Common myeloid progenitor, CD34-positive (primary cell): Measurements from ENCODE around the gene FGD2.
"Not testable (repeated sequence)": the region's sequence is repeated elsewhere in the genome, so short reads cannot be mapped to it uniquely, and the experiment has no call there.

Source experiments
- CTCF ChIA-PET: fragments of 350-600 bp; sonication (Branson Sonifier 250); formaldehyde crosslinking; loops from one replicate; lab custom pipeline; 2021; ENCODE audit warnings: antibody characterized with exemption; lab: Charles Lee
- POLR2A ChIA-PET: fragments of 350-600 bp; sonication (Branson Sonifier 250); formaldehyde crosslinking; loops from one replicate; lab custom pipeline; 2021; ENCODE audit warnings: antibody characterized with exemption; lab: Charles Lee
- DNase-seq, 3 donors: peaks; one replicate each; pipeline versions ENCODE4 v3.0.0 to v3.0.0-alpha.2; 2013
- H3K27ac ChIP-seq, 2 experiments: 1 replicate in 1 of 2; 2 replicates in 1 of 2; pipeline ENCODE4 v1.7.0; 2013; ENCODE audit warnings: inconsistent platforms in 2 of 2, low read length in 2 of 2, mild to moderate bottlenecking in 2 of 2, low read depth in 1 of 2, moderate library complexity in 1 of 2; ENCODE audit not compliant: severe bottlenecking in 2 of 2, insufficient read depth in 1 of 2, poor library complexity in 1 of 2
- H3K27me3 ChIP-seq, 5 experiments: replicated peaks in 2 of 5; 1 replicate in 3 of 5; 2 replicates in 2 of 5; pipeline versions ENCODE4 v1.6.1 to v1.7.0; 2013; ENCODE audit warnings: low read length in 4 of 5, mild to moderate bottlenecking in 2 of 5, moderate library complexity in 2 of 5, inconsistent platforms in 1 of 5; ENCODE audit not compliant: insufficient read depth in 5 of 5, control insufficient read depth in 4 of 5
- H3K36me3 ChIP-seq, 4 experiments: 1 replicate in 2 of 4; 2 replicates in 2 of 4; pipeline versions ENCODE4 v1.6.1 to v1.7.0; 2013; ENCODE audit warnings: low read length in 3 of 4, control low read depth in 1 of 4, mild to moderate bottlenecking in 1 of 4; ENCODE audit not compliant: control insufficient read depth in 4 of 4, insufficient read depth in 4 of 4
- H3K4me1 ChIP-seq, 4 experiments: 1 replicate in 3 of 4; 2 replicates in 1 of 4; pipeline versions ENCODE4 v1.6.1 to v1.7.1; 2013; ENCODE audit warnings: low read length in 3 of 4, mild to moderate bottlenecking in 3 of 4, control low read depth in 1 of 4, inconsistent platforms in 1 of 4, moderate library complexity in 1 of 4; ENCODE audit not compliant: control insufficient read depth in 4 of 4, insufficient read depth in 4 of 4; ENCODE audit errors: control extremely low read depth in 1 of 4
- H3K4me3 ChIP-seq, 7 experiments: 1 replicate in 4 of 7; 2 replicates in 3 of 7; pipeline versions ENCODE4 v1.5.1 to v1.7.0; 2013; ENCODE audit warnings: mild to moderate bottlenecking in 7 of 7, low read length in 6 of 7, moderate library complexity in 6 of 7, inconsistent platforms in 2 of 7, low read depth in 2 of 7, control low read depth in 1 of 7; ENCODE audit not compliant: insufficient read depth in 4 of 7, control insufficient read depth in 1 of 7; ENCODE audit errors: extremely low read depth in 1 of 7
- H3K9me3 ChIP-seq, 5 experiments: 1 replicate in 4 of 5; 2 replicates in 1 of 5; pipeline versions ENCODE4 v1.6.1 to v1.7.1; 2013; ENCODE audit warnings: low read length in 4 of 5, mild to moderate bottlenecking in 2 of 5, inconsistent platforms in 1 of 5, low read depth in 1 of 5, moderate library complexity in 1 of 5; ENCODE audit not compliant: control insufficient read depth in 4 of 5, insufficient read depth in 2 of 5; ENCODE audit errors: control extremely low read depth in 1 of 5
- WGBS: methylation state at CpG from one replicate; pipeline ENCODE4 v1.1.5; 2013; ENCODE audit not compliant: insufficient coverage; 5-methylcytosine and 5-hydroxymethylcytosine counted together

The FGD2 gene

DNA sequence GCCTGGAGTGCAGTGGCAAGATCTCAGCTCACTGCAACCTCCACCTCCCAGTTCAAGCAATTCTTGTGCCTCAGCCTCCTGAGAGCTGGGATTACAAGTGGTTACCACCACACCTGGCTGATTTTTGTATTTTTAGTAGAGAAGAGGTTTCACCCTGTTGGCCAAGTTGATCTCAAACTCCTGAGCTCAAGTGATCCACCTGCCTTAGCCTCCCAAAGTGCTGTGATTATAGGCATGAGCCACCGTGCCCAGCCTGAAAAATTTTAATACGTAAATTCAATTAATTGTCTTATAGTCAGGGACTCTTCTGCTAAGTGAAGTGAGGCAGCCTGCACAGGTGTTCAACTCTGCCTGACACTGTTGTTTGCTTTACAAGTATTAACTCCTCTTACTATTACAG is 15.1 kb upstream of the FGD2 start:
- CTCF ChIA-PET: interaction anchor here (1.3 to 1.7 kb wide), 2 partner anchors 11 to 28 kb away, joined by 4 to 5 read pairs; no protein-coding TSS in a partner anchor
- 95% methylated on average over 2 of the region's 2 CpGs for WGBS
- H3K27me3 ChIP-seq, H3K9me3 ChIP-seq, POLR2A ChIA-PET, H3K4me3 ChIP-seq, DNase-seq, H3K27ac ChIP-seq, H3K36me3 ChIP-seq: not testable (repeated sequence)
- peaks cover 3 to 11% (median 10%) of the 10 kb centered on the region in 4 experiments for H3K4me1 ChIP-seq

- Histone ChIP-seq H3K9me3 (no peaks in the 10 kb centered on the region), H3K36me3 (no peaks in the 10 kb centered on the region), H3K27me3 (peaks cover 0 to 5% (median 0%) of the 10 kb centered on the region in 5 experiments), H3K4me3 (no peak overlapping the region), H3K4me1 (peaks cover 0 to 8% (median 0%) of the 10 kb centered on the region in 4 experiments), H3K27ac (no peak overlapping the region)
- CTCF ChIA-PET: interaction anchor here (0.8 to 1.1 kb wide), 2 partner anchors 20 kb away, joined by 3 to 4 read pairs; no protein-coding TSS in a partner anchor
- no peak for DNase-seq
- POLR2A ChIA-PET: no interaction called here
- 93% methylated on average over 16 of the region's 18 CpGs for WGBS
These were observed 7.4 kb upstream of the FGD2 start for GRCh38 chr6:36997811-36998722.

DNA sequence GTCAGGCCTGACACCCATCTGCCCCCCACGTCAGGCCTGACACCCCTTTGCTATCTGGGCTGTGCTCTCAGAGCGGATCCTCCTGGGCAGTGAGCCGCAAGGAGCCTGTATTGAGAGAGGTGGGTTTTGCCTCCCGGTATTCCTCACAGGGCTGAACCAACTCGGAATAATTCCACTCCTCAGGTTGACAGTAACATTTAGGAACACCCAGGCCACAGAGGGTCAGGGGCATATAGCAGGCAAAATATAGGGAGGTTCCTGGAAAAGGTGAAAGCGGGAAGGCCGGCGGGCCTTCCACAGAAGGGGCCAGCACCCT is 6.8 kb upstream of the FGD2 start:
- ChIA-PET POLR2A (no interaction called here), CTCF (interaction anchor here (0.8 kb wide), 1 partner anchor 21 kb away, joined by 4 read pairs; no protein-coding TSS in a partner anchor)
- no peak for DNase-seq
- Histone ChIP-seq H3K27ac (no peak overlapping the region), H3K4me1 (peaks cover 0 to 8% (median 0%) of the 10 kb centered on the region in 4 experiments), H3K36me3 (no peaks in the 10 kb centered on the region), H3K4me3 (no peak overlapping the region), H3K27me3 (peaks cover 0 to 5% (median 0%) of the 10 kb centered on the region in 5 experiments), H3K9me3 (no peaks in the 10 kb centered on the region)
- 91% methylated on average over 6 of the region's 8 CpGs for WGBS

DNA sequence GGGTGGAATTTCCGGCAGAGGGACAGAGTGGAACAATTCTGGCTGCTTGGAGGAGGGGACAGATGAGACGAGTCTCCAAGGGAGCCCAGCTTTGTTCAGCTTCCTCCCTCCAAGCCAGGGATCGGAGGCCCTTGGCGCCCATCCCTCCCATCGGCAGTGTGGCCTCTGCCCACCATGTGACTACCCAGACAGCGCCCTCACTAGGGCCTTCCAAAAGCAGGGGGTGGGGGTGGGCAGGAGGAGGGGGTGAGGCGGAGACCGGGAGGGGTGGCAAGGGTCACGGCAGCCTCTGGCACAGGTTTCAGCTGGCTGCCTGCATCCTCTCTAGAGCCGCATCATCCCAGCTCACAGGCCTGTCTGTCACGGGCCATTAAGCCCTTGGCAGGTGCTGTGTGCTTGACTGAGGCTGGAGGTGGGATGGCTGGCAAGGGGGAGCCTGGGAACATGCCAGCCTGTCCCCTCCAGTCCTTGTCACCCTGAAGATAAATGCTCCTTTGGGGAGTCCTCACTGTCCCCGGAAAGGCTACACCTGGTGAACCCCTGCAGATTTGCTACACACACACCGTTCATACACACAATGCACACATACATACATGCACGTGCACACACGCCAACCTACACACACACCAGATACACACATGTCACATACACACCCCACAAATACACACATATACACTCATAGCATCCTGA is 6.2 kb upstream of the FGD2 start:
- H3K36me3 ChIP-seq: no peaks in the 10 kb centered on the region
- ChIA-PET POLR2A (no interaction called here), CTCF (interaction anchor here (0.8 kb wide), 1 partner anchor 21 kb away, joined by 4 read pairs; no protein-coding TSS in a partner anchor)
- peaks cover 0 to 5% (median 0%) of the 10 kb centered on the region in 5 experiments for H3K27me3 ChIP-seq
- H3K4me3 ChIP-seq: no peak overlapping the region
- H3K4me1 ChIP-seq: peaks cover 0 to 8% (median 0%) of the 10 kb centered on the region in 4 experiments
- no peak for DNase-seq
- H3K27ac ChIP-seq: no peak overlapping the region
- H3K9me3 ChIP-seq: no peaks in the 10 kb centered on the region
- WGBS: 97% methylated on average over 11 of the region's 15 CpGs

GRCh38 chr6:36999751-37000125 is 5.7 kb upstream of the FGD2 start:
- Histone ChIP-seq H3K9me3 (no peaks in the 10 kb centered on the region), H3K4me3 (no peak overlapping the region), H3K36me3 (no peaks in the 10 kb centered on the region), H3K4me1 (peaks cover 0 to 8% (median 0%) of the 10 kb centered on the region in 4 experiments), H3K27ac (no peak overlapping the region), H3K27me3 (peaks cover 0 to 5% (median 0%) of the 10 kb centered on the region in 5 experiments)
- ChIA-PET POLR2A (no interaction called here), CTCF (no interaction called here)
- no CpG with 5 or more reads among the region's 4 CpGs for WGBS
- DNase-seq: no peak

GRCh38 chr6:37004044-37004980 is 1.1 kb upstream of the FGD2 start:
- 92% methylated on average over 11 of the region's 11 CpGs for WGBS
- ChIA-PET POLR2A (no interaction called here), CTCF (no interaction called here)
- H3K36me3 ChIP-seq: no peaks in the 10 kb centered on the region
- no peaks in the 10 kb centered on the region for H3K9me3 ChIP-seq
- DNase-seq: no peak
- H3K27me3 ChIP-seq: no peaks in the 10 kb centered on the region
- peaks cover 6 to 51% (median 27%) of the 10 kb centered on the region in 4 experiments for H3K4me1 ChIP-seq
- no peak overlapping the region for H3K27ac ChIP-seq
- H3K4me3 ChIP-seq: no peak overlapping the region
